GM19193 (cell line): ENCODE results near the gene SEPTIN1.
A peak's percentile ranks its signal among the peaks of the same experiment; 100 is the strongest.

Source experiments
- POLR2A ChIP-seq: IDR thresholded peaks from 4 replicates; pipeline ENCODE4 v1.6.1; 2011; ENCODE audit not compliant: insufficient read depth, insufficient read length; ENCODE audit errors: extremely low read depth

Gene SEPTIN1

GRCh38 chr16:30349675-30350074, 32.7 kb downstream of the SEPTIN1 start:
- TF ChIP-seq POLR2A: no peak

GRCh38 chr16:30348929-30349328, 33.4 kb downstream of the SEPTIN1 start:
- TF ChIP-seq POLR2A: no peak

GRCh38 chr16:30348113-30348512, 34.2 kb downstream of the SEPTIN1 start:
- no peak for TF ChIP-seq POLR2A

- TF ChIP-seq POLR2A: no peak
These were observed 36.1 kb downstream of the SEPTIN1 start for GRCh38 chr16:30346286-30346685.

GRCh38 chr16:30342751-30343490, 39.4 kb downstream of the SEPTIN1 start:
- TF ChIP-seq POLR2A: no peak

- TF ChIP-seq POLR2A: no peak
These were observed 41.7 kb downstream of the SEPTIN1 start for GRCh38 chr16:30340621-30341020.

GRCh38 chr16:30335598-30336474, 46.5 kb downstream of the SEPTIN1 start:
- no peak for TF ChIP-seq POLR2A

- TF ChIP-seq POLR2A: peak; percentile 73
These were observed 47.2 kb downstream of the SEPTIN1 start for GRCh38 chr16:30335028-30335597.
